ENCODE results near the gene TRAP1.
A peak's percentile ranks its signal among the peaks of the same experiment; 100 is the strongest.

The TRAP1 gene
- 30.2 to 105 (median 55.6) reads per million in 17 experiments for total RNA-seq

DNA sequence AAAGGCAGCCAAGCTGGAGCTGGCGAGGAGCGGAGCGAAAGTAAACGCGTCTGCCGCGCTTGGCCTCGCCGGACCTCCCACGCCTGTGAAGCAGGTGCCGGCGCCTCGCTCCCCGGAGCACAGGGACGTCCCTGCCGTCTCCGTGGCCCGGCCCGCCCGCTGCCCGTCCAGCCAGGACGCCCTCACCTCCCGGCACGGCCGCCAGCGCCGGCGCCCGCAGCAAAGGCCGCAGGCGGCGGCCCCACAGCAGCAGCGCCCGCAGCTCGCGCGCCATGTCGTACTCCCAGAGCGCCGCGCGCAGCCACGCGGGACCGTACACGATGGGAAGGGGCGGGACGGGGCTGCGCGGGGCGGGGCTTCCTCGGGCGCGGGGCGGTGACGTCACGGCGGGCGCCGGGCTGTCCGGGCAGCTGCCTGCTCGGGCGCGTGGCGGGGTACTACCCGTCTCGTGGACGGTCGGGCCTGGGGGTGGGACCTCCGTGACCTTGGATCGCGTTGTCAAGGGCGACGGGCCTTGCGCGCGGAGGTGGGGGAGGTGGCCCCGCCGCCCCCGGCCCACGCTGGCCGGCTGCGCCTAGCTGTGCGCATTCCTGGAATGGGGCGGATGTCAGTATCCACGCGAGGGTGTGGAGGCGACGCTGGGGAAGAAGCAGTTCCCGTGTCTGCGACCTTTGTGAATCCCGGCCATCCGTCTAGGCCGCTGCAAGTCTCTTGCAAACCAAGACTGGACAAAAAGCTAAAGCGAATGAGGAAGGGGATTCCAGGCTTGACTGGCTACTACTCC, at the start of gene TRAP1:
Gene TRAP1, minus strand, starts transcription at position 290 of the 784 bp plus-strand sequence. Its CDS starts 16 bp downstream, at position 274.
- peak; percentile 93 to 98 (median 96) for DNase-seq

GRCh38 chr16:3766177-3766576, 48.9 kb upstream of the TRAP1 start:
- DNase-seq, result no peak

DNA sequence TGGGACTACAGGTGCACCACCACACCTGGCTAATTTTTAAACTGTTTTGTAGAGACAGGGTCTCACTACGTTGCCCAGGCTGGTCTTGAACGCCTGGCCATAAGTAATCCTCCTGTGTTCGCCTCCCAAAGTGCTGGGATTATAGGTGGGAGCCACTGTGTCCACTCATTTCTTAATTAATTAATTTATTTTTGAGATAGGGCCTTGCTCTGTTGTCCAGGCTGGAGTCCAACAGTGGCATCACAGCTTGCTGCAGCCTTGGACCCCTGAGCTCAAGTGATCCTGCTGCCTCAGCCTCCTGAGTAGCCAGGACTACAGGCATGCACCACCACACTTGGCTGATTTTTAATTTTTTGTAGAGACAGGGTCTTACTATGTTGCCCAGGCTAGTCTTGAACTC, 47.1 kb upstream of the TRAP1 start:
- DNase-seq, result no peak

DNA sequence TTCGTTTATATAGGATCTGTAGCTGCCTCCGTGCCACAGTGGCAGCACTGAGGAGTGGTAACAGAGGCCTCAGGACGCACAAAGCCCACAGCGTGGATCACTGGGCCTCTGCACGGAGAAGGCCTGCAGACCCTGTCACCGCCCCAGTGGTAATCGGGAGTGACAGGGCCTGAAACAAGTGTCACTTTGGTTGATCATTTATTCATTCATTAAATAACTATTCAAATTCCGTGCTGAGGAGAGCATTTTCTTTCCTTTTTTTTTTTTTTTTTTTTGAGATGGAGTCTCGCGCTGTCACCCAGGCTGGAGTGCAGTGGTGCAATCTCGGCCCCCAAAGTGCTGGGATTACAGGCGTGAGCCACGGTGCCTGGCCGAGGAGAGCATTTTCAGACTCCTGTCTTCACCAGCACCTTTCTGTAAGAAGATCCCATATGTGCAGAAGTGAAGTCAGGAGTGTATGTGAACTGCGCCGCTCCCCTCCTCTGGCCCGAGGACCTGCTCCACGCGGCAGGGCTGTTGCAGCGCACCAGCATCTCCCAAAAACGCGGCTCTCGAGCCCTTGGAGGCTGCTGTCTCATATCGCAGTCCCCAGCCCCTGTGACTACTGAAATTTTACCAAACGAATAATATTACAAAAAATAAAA, 44.9 kb upstream of the TRAP1 start:
- DNase-seq, result no peak

GRCh38 chr16:3761375-3762106, 44.2 kb upstream of the TRAP1 start:
- DNase-seq, result no peak

GRCh38 chr16:3760518-3760917, 43.2 kb upstream of the TRAP1 start:
- DNase-seq, result no peak

DNA sequence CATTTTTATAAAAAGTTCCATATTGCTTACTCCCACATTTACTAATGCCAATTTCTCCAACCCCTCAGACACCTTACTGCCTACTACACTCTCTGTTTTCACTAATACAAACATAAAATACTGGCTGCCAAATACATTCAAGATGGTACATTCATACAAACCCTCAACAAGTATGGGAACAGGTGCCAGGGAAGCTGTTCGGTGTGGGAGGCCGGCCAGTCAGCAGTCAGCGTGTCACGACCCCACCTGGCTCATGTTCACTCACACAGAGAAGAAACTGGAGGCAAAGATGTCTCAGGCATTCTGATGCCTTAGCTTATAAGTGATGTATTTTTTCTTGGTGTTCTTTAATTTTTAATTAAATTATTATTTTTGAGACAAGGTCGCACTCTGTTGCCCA, 42.4 kb upstream of the TRAP1 start:
- DNase-seq, result no peak

- DNase-seq, result no peak
Observed at GRCh38 chr16:3756113-3756512, 38.8 kb upstream of the TRAP1 start.

DNA sequence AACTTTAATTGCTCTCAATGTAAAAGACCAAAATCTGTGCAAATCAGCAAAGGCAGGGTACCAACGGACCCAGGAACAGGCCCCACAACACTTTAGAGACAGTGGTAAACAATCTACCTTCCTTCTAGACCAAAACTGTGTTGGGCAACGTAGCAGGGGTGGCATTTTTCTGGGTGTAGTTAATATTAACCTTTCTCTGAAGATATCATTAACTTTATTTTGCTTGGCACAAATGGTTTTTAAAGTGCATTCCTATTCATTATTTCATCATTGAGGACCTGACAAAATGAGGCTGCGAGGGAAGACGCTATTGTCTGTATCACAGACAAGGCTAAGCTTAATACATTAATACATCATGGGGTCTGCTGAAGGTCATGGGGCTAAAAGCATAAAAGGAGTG, 37.9 kb upstream of the TRAP1 start:
- DNase-seq, result no peak

GRCh38 chr16:3754772-3755171, 37.4 kb upstream of the TRAP1 start:
- no peak for DNase-seq

DNA sequence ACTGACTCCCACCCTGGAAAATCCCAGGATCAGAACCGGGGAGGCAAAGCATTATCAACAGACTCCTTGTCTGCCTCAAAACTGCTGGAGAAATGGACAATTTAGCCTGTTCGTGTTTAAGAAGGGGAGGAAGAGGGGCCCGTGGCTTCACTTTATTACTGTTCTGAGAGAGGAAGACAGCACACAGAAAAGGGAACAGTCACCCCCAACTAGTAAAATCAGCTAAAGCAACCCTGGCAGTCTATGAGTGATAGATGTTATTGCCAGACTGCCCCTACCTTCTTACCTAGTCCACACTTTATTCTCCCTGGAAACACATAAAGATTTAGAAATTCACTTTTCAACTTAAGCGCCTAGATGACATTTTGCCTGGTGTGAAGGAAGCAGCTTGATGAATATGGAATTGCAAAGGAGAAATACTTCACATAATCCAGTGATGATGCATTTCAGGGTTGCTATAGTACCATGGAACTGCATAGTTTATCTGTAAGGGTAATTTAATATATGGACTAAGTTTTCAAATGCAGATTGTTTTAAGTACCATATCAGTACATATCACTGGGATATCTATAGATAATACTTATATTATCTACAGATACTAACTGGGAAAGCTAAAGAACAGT, 36.9 kb upstream of the TRAP1 start:
- DNase-seq, result no peak

GRCh38 chr16:3752984-3753383, 35.7 kb upstream of the TRAP1 start:
- DNase-seq, result no peak

DNA sequence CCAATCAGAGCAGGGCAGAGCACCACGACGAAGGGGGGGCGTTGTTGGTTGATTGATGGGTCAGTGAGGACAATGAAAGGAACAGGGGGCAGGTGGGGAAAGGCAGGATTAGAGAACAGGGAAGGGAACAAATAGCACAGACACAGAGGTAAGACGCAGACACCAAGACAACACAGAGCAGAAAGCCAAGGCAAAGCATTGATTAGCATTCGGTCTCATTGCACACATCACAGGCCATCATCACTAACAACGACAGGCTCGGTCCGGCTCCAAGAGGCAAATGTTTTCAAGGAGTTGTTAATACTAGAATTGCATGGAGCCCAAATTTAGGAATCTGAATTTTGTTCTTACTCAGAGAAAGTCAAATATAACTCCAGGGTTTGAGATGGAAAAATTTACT, 34.6 kb upstream of the TRAP1 start:
- no peak for DNase-seq

- DNase-seq, result no peak
Observed at GRCh38 chr16:3748307-3748706, 31.0 kb upstream of the TRAP1 start.

GRCh38 chr16:3745751-3746355, 28.5 kb upstream of the TRAP1 start:
- no peak for DNase-seq

- no peak for DNase-seq
Observed at GRCh38 chr16:3744018-3744417, 26.7 kb upstream of the TRAP1 start.

DNA sequence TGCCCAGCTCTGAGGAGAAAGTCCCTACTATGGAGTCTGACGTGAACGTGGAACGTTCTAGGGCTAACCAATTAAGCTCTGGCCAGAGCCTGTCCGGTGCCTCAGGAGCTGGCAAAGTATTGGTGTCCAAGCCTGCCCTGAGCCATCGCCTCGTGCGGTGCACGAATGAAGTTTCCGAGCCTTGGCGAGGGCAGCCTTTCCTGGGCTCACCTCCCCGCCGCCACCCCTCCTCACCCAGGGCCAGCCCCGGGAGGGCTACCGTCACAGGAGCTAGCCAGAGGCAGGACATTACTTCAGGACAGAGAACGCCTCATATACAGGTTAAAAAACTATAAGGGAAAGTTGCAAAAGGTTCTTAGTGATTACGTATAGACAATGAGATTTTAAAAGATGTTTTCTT, 23.6 kb upstream of the TRAP1 start:
- DNase-seq, result no peak

DNA sequence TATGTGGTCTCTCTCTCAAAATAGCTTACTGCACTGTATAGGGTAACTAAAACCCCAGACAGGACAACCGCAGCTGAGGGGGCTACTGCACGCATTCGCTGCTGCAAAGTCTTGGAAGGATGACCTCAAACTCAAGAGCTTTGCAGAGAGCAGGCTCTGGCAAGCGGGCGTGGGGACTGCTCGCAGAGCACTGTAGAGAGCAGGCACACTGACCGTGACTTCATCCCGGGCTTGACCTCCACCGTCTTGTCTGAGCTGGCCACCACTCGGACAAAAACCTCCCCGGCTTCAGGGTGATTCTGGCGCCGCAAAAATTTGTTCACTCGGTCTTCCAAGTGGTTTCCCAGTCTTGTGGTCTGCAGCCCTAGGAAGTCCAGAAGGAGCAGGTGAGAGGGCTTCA, 22.9 kb upstream of the TRAP1 start:
- DNase-seq, result no peak

GRCh38 chr16:3739636-3740035, 22.3 kb upstream of the TRAP1 start:
- no peak for DNase-seq

DNA sequence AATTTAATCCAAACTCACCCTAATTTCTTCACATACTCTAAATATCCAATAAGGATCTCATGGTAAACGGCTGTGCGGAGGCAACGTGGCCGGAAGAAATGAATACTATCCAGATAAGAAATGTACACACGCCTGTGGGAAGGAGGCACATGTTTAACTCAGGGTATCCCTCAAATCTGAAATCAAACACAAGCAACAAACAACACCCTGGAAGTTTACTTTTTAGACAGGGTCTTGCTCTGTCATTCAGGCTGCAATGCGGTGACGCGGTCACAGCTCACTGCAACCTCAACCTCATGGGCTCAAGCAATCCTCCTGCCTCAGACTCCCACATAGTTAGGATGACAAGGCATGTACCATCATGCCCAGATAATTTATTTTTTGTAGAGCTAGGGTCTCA, 21.2 kb upstream of the TRAP1 start:
- DNase-seq, result no peak

GRCh38 chr16:3738128-3738527, 20.8 kb upstream of the TRAP1 start:
- no peak for DNase-seq

GRCh38 chr16:3737181-3737580, 19.9 kb upstream of the TRAP1 start:
- DNase-seq, result no peak

DNA sequence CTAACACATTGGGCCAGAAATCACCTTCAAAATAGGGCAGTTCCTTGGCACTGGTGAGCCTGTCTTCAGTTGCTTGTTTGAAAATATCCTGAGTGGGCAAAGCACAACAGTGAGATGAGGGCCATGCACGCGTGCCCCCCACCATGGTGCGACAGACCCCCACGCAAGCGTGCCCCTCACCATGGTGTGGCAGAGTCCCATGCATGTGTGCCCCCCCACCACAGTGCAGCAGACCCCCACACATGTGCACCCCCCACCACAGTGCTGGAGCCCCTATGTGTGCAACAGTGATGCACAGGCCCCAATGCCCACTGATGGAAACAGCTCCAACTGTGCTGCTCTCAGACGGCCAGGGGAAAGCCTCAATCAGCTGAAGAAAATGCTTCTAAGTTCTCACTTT, 18.8 kb upstream of the TRAP1 start:
- no peak for DNase-seq
